Measurements from ENCODE around the gene S1PR2. TPM values are rescaled to one million over a fixed set of nuclear protein-coding genes. Genes with fewer than 3 reads are reported as not detected.
"Not testable (repeated sequence)": the region's sequence is repeated elsewhere in the genome, so short reads cannot be mapped to it uniquely, and the experiment has no call there.

Gene S1PR2
- total and polyA plus RNA-seq, 7 experiments from 2014 or later, result 0.64 to 6.8 (median 4.1) TPM

- Histone ChIP-seq H3K4me1 (ENCODE audit: control insufficient read depth in 2 of 2, insufficient read depth in 2 of 2, low read length in 2 of 2) (no peaks in the 10 kb centered on the region), H3K27ac (ENCODE audit: low read depth, low read length) (no peak overlapping the region), H3K27me3 (ENCODE audit: control insufficient read depth in 2 of 2, insufficient read depth in 2 of 2, low read length in 2 of 2) (no peaks in the 10 kb centered on the region), H3K9me3 (ENCODE audit: control insufficient read depth in 2 of 3, low read length in 3 of 3) (no peaks in the 10 kb centered on the region), H3K36me3 (ENCODE audit: control insufficient read depth in 2 of 3, insufficient read depth in 3 of 3, low read length in 3 of 3) (peaks cover 6 to 63% (median 16%) of the 10 kb centered on the region in 3 experiments), H3K4me3 (ENCODE audit: low read length) (no peak overlapping the region)
- peaks cover 0 to 19% (median 9%) of the 10 kb centered on the region in 5 donors for H3K36me3 Mint-ChIP-seq
- H3K27me3 Mint-ChIP-seq, result no peaks in the 10 kb centered on the region
- H3K4me1 Mint-ChIP-seq, result peaks cover 5 to 19% (median 14%) of the 10 kb centered on the region in 7 donors
- no peak overlapping the region for H3K4me3 Mint-ChIP-seq
- CTCF ChIA-PET, result no interaction called here
- intact Hi-C loops (cut with micrococcal nuclease), result no loop called here
- H3K27ac Mint-ChIP-seq, result peak overlapping the region in 2 of 9 donors; percentile 38 to 70
- ATAC-seq (no peak), DNase-seq (no peak)
- H3K9me3 Mint-ChIP-seq, result no peaks in the 10 kb centered on the region
- POLR2A ChIA-PET, result interaction anchor here (0.8 kb wide), 1 partner anchor 63 kb away, joined by 3 read pairs; no protein-coding TSS in a partner anchor
Measured at GRCh38 chr19:10182076-10182475, 49.1 kb downstream of the S1PR2 start.

DNA sequence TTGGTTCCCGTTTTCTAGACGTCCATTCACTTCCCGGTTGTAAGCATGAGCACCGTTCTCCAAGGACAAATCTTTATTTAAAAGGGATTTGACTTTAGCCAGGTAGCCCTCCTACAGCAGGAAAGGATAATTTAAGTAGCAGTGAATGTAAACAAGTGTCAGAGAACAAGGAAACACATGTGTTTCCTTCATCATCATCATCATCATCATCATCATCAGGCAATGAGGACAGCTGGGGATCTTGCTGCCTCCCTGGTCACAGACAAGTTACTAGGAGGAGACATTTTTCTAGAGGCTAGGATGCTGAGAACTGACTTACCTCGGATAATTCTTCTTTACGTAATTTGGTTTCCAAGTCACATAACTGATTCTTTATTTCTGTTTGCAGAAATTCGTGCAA lies 50.7 kb downstream of the S1PR2 start:
- Mint-ChIP-seq H3K4me3 (no peak overlapping the region), H3K4me1 (peaks cover 0 to 11% (median 9%) of the 10 kb centered on the region in 7 donors), H3K27ac (no peak overlapping the region), H3K36me3 (peaks cover 0 to 23% (median 15%) of the 10 kb centered on the region in 5 donors), H3K27me3 (no peaks in the 10 kb centered on the region), H3K9me3 (no peaks in the 10 kb centered on the region)
- intact Hi-C loops (cut with micrococcal nuclease), result no loop called here
- peaks cover 5 to 62% (median 6%) of the 10 kb centered on the region in 3 experiments for H3K36me3 ChIP-seq (ENCODE audit: control insufficient read depth in 2 of 3, insufficient read depth in 3 of 3, low read length in 3 of 3)
- no peaks in the 10 kb centered on the region for H3K27me3 ChIP-seq (ENCODE audit: control insufficient read depth in 2 of 2, insufficient read depth in 2 of 2, low read length in 2 of 2)
- no peak overlapping the region for H3K4me3 ChIP-seq (ENCODE audit: low read length)
- no peaks in the 10 kb centered on the region for H3K4me1 ChIP-seq (ENCODE audit: control insufficient read depth in 2 of 2, insufficient read depth in 2 of 2, low read length in 2 of 2)
- DNase-seq (no peak), ATAC-seq (no peak)
- CTCF ChIA-PET, result interaction anchor here (0.6 kb wide), 1 partner anchor 183 kb away, joined by 3 read pairs; no protein-coding TSS in a partner anchor
- POLR2A ChIA-PET, result interaction anchor here (0.6 kb wide), 1 partner anchor 10 kb away, joined by 4 read pairs; no protein-coding TSS in a partner anchor
- H3K27ac ChIP-seq (ENCODE audit: low read depth, low read length), result no peak overlapping the region
- no peaks in the 10 kb centered on the region for H3K9me3 ChIP-seq (ENCODE audit: control insufficient read depth in 2 of 3, low read length in 3 of 3)

DNA sequence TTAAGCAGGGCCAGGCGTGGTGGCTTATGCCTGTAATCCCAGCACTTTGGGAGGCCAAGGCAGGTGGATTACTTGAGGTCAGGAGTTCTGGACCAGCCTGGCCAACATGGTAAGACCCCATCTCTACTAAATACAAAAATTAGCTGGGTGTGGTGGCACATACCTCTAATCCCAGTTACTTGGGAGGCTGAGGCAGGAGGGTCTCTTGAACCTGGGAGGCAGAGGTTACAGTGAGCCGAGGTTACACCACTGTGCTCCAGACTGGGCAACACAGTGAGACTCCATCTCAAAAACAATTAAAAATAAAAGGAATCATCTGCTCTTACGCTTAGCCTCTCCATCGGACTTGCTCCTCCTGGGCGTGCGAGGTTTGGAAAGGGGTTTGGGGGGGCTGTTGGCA lies 51.1 kb downstream of the S1PR2 start:
- H3K4me3 ChIP-seq (ENCODE audit: low read length); H3K27me3 ChIP-seq (ENCODE audit: control insufficient read depth in 2 of 2, insufficient read depth in 2 of 2, low read length in 2 of 2); intact Hi-C loops (cut with micrococcal nuclease); H3K4me3 Mint-ChIP-seq; H3K4me1 ChIP-seq (ENCODE audit: control insufficient read depth in 2 of 2, insufficient read depth in 2 of 2, low read length in 2 of 2); H3K9me3 Mint-ChIP-seq; H3K9me3 ChIP-seq (ENCODE audit: control insufficient read depth in 2 of 3, low read length in 3 of 3); POLR2A ChIA-PET; DNase-seq; CTCF ChIA-PET; H3K27ac ChIP-seq (ENCODE audit: low read depth, low read length); H3K27me3 Mint-ChIP-seq; H3K27ac Mint-ChIP-seq; ATAC-seq: not testable (repeated sequence)
- Mint-ChIP-seq H3K36me3 (peaks cover 0 to 25% (median 19%) of the 10 kb centered on the region in 5 donors), H3K4me1 (peaks cover 0 to 14% (median 9%) of the 10 kb centered on the region in 7 donors)
- H3K36me3 ChIP-seq (ENCODE audit: control insufficient read depth in 2 of 3, insufficient read depth in 3 of 3, low read length in 3 of 3), result peaks cover 5 to 66% (median 6%) of the 10 kb centered on the region in 3 experiments

- no peak overlapping the region for H3K27ac ChIP-seq (ENCODE audit: low read depth, low read length)
- no peaks in the 10 kb centered on the region for H3K27me3 ChIP-seq (ENCODE audit: control insufficient read depth in 2 of 2, insufficient read depth in 2 of 2, low read length in 2 of 2)
- intact Hi-C loops (cut with micrococcal nuclease), result no loop called here
- Mint-ChIP-seq H3K4me1 (peaks cover 0 to 17% (median 0%) of the 10 kb centered on the region in 7 donors), H3K4me3 (no peak overlapping the region), H3K27me3 (no peaks in the 10 kb centered on the region), H3K36me3 (peaks cover 0 to 44% (median 24%) of the 10 kb centered on the region in 5 donors), H3K9me3 (no peaks in the 10 kb centered on the region), H3K27ac (peak overlapping the region in 3 of 9 donors; percentile 19 to 48 (median 36))
- no peak overlapping the region for H3K4me3 ChIP-seq (ENCODE audit: low read length)
- H3K4me1 ChIP-seq (ENCODE audit: control insufficient read depth in 2 of 2, insufficient read depth in 2 of 2, low read length in 2 of 2), result peaks cover 0 to 5% of the 10 kb centered on the region in 2 donors
- POLR2A ChIA-PET, result interaction anchor here (0.6 kb wide), 1 partner anchor 348 kb away, joined by 3 read pairs; no protein-coding TSS in a partner anchor
- no peak for DNase-seq
- ATAC-seq, result no peak
- no peaks in the 10 kb centered on the region for H3K9me3 ChIP-seq (ENCODE audit: control insufficient read depth in 2 of 3, low read length in 3 of 3)
- H3K36me3 ChIP-seq (ENCODE audit: control insufficient read depth in 2 of 3, insufficient read depth in 3 of 3, low read length in 3 of 3), result peaks cover 5 to 79% (median 9%) of the 10 kb centered on the region in 3 experiments
- CTCF ChIA-PET, result interaction anchor here (0.7 kb wide), 1 partner anchor 77 kb away, joined by 3 read pairs; no protein-coding TSS in a partner anchor
Measured at GRCh38 chr19:10173527-10173926, 57.6 kb downstream of the S1PR2 start.

Small RNA genes lying within 50 kb of the gene (microRNA-seq; reads per million reads assigned to microRNA genes)
- not detected for gene MIR4322 (ENCODE audit: borderline microRNAs expressed)

Other genes with a start within 250 kb of the S1PR2 start
- gene COL5A3, start 220.8 kb downstream of the S1PR2 start, total RNA-seq, result 1 to 10 TPM in 1 of 5 experiments, under 1 TPM in 3, not detected in 1; 0.05 to 1.9 (median 0.09) TPM
- not detected for gene COL5A3, start 220.8 kb downstream of the S1PR2 start, polyA plus RNA-seq
- gene RDH8, start 217.8 kb downstream of the S1PR2 start, total RNA-seq, result not detected
- not detected for gene RDH8, start 217.8 kb downstream of the S1PR2 start, polyA plus RNA-seq
- 100 to 1,000 TPM in 3 of 5 experiments, 10 to 100 TPM in 2; 67.8 to 112 (median 102) TPM for gene SHFL, start 145.0 kb downstream of the S1PR2 start, total RNA-seq
- 10 to 100 TPM; 37.0 to 52.0 TPM for gene SHFL, start 145.0 kb downstream of the S1PR2 start, polyA plus RNA-seq
- 1 to 10 TPM in 3 of 5 experiments, under 1 TPM in 2; 0.68 to 1.7 (median 1.0) TPM for gene ANGPTL6, start 128.7 kb downstream of the S1PR2 start, total RNA-seq
- gene ANGPTL6, start 128.7 kb downstream of the S1PR2 start, polyA plus RNA-seq, result under 1 TPM; 0.23 to 0.48 TPM
- gene PPAN, start 125.0 kb downstream of the S1PR2 start, total RNA-seq, result 100 to 1,000 TPM in 4 of 5 experiments, 10 to 100 TPM in 1; 87.6 to 122 (median 109) TPM
- gene PPAN, start 125.0 kb downstream of the S1PR2 start, polyA plus RNA-seq, result 10 to 100 TPM; 24.9 to 46.6 TPM
- gene P2RY11, start 119.6 kb downstream of the S1PR2 start, total RNA-seq, result 10 to 100 TPM; 41.0 to 89.3 (median 58.9) TPM
- gene P2RY11, start 119.6 kb downstream of the S1PR2 start, polyA plus RNA-seq, result 1 to 10 TPM; 2.7 to 3.1 TPM
- 100 to 1,000 TPM; 242 to 356 (median 328) TPM for gene EIF3G, start 111.4 kb downstream of the S1PR2 start, total RNA-seq
- 100 to 1,000 TPM; 240 to 294 TPM for gene EIF3G, start 111.4 kb downstream of the S1PR2 start, polyA plus RNA-seq
- 100 to 1,000 TPM; 175 to 334 (median 194) TPM for gene DNMT1, start 36.4 kb downstream of the S1PR2 start, total RNA-seq
- 100 to 1,000 TPM; 113 to 153 TPM for gene DNMT1, start 36.4 kb downstream of the S1PR2 start, polyA plus RNA-seq
- gene MRPL4, start 20.9 kb upstream of the S1PR2 start, total RNA-seq, result 10 to 100 TPM; 36.8 to 70.5 (median 43.0) TPM
- gene MRPL4, start 20.9 kb upstream of the S1PR2 start, polyA plus RNA-seq, result 10 to 100 TPM; 24.9 to 34.1 TPM
- 10 to 100 TPM in 3 of 5 experiments, 1 to 10 TPM in 2; 3.6 to 47.2 (median 16.3) TPM for gene ICAM1, start 39.8 kb upstream of the S1PR2 start, total RNA-seq
- gene ICAM1, start 39.8 kb upstream of the S1PR2 start, polyA plus RNA-seq, result 1 to 10 TPM; 1.2 to 3.9 TPM
- gene ICAM4, start 55.6 kb upstream of the S1PR2 start, total RNA-seq, result 1 to 10 TPM in 3 of 5 experiments, under 1 TPM in 2; 0.40 to 3.7 (median 1.2) TPM
- gene ICAM4, start 55.6 kb upstream of the S1PR2 start, polyA plus RNA-seq, result under 1 TPM; 0.52 to 0.55 TPM
- gene ICAM5, start 58.6 kb upstream of the S1PR2 start, total RNA-seq, result 1 to 10 TPM in 1 of 5 experiments, under 1 TPM in 2, not detected in 2; 0.46 to 2.4 (median 0.48) TPM
- gene ICAM5, start 58.6 kb upstream of the S1PR2 start, polyA plus RNA-seq, result not detected
- gene ZGLP1, start 78.5 kb upstream of the S1PR2 start, total RNA-seq, result 10 to 100 TPM in 1 of 5 experiments, 1 to 10 TPM in 4; 1.2 to 11.4 (median 6.2) TPM
- under 1 TPM in 1 of 2 donors, not detected in 1; 0.22 TPM for gene ZGLP1, start 78.5 kb upstream of the S1PR2 start, polyA plus RNA-seq
- gene FDX2, start 84.7 kb upstream of the S1PR2 start, total RNA-seq, result 10 to 100 TPM in 2 of 5 experiments, 1 to 10 TPM in 3; 5.7 to 10.5 (median 9.3) TPM
- 10 to 100 TPM; 18.3 to 19.4 TPM for gene FDX2, start 84.7 kb upstream of the S1PR2 start, polyA plus RNA-seq
- gene RAVER1, start 102.2 kb upstream of the S1PR2 start, total RNA-seq, result 10 to 100 TPM; 43.2 to 81.1 (median 50.2) TPM
- gene RAVER1, start 102.2 kb upstream of the S1PR2 start, polyA plus RNA-seq, result 10 to 100 TPM; 15.6 to 31.9 TPM
- gene ICAM3, start 108.3 kb upstream of the S1PR2 start, total RNA-seq, result 100 to 1,000 TPM; 165 to 202 (median 189) TPM
- 100 to 1,000 TPM; 229 to 244 TPM for gene ICAM3, start 108.3 kb upstream of the S1PR2 start, polyA plus RNA-seq
- 100 to 1,000 TPM; 224 to 346 (median 284) TPM for gene TYK2, start 149.2 kb upstream of the S1PR2 start, total RNA-seq
- 10 to 100 TPM; 45.4 to 55.6 TPM for gene TYK2, start 149.2 kb upstream of the S1PR2 start, polyA plus RNA-seq
- gene CDC37, start 172.2 kb upstream of the S1PR2 start, total RNA-seq, result 100 to 1,000 TPM; 169 to 229 (median 180) TPM
- gene CDC37, start 172.2 kb upstream of the S1PR2 start, polyA plus RNA-seq, result 10 to 100 TPM; 62.8 to 99.2 TPM
- 10 to 100 TPM in 2 of 5 experiments, 1 to 10 TPM in 2, under 1 TPM in 1; 0.59 to 51.8 (median 5.0) TPM for gene PDE4A, start 189.2 kb upstream of the S1PR2 start, total RNA-seq
- 1 to 10 TPM in 1 of 2 donors, under 1 TPM in 1; 0.47 to 2.0 TPM for gene PDE4A, start 189.2 kb upstream of the S1PR2 start, polyA plus RNA-seq

Measured in naive thymus-derived CD4-positive, alpha-beta T cell (primary cell).